Measurements from ENCODE around the gene CCL17.
A peak's percentile ranks its signal among the peaks of the same experiment; 100 is the strongest.

Gene CCL17

DNA sequence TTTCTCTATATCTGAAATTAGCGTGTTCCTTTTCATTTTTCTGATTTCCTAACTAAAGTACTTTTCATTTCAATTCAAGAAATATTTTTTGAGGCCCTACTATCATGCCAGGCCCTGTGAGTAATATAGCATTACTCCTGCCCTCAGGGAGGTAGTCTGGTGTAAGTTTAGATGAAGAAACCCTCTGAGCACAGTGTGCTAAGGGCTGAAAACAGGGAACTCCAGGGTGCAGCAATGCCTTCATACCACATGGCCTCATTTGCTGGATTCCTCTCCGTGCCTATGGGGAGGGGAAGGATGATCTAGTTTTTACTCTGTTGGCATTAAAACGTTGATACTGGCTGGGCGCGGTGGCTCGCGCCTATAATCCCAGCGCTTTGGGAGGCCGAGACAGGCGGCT lies 47.5 kb downstream of the CCL17 start:
- H3K9me3 ChIP-seq (ENCODE audit: control insufficient read depth, insufficient read depth, low read depth, low read length) = no peaks in the 10 kb centered on the region
- peaks cover 30 to 65% of the 10 kb centered on the region in 2 experiments for H3K36me3 ChIP-seq (ENCODE audit: control insufficient read depth in 2 of 2, insufficient read depth in 1 of 2, low read length in 2 of 2)
- POLR2A ChIA-PET = no interaction called here
- no peak overlapping the region for H3K4me3 ChIP-seq (ENCODE audit: low read depth, low read length)
- H3K4me1 ChIP-seq (ENCODE audit: control insufficient read depth, insufficient read depth, low read length) = no peaks in the 10 kb centered on the region
- H3K27ac ChIP-seq (ENCODE audit: extremely low read depth, low read depth, low read length) = no peak overlapping the region
- CTCF ChIA-PET = interaction anchor here (0.9 to 1.1 kb wide), 3 partner anchors 10 to 71 kb away, joined by 3 to 5 read pairs (median 4); partner anchors contain the start of gene POLR2C
- no peak for TF ChIP-seq ZNF184 (tag by site-specific recombination; IDR thresholded peaks at IDR 0.05)
- TF ChIP-seq ZNF138 (tag by site-specific recombination; IDR thresholded peaks at IDR 0.05; ENCODE audit: borderline replicate concordance) = no peak
- TF ChIP-seq TCF7L2 (IDR thresholded peaks at IDR 0.05; ENCODE audit: borderline replicate concordance, low read depth, low read length) = no peak

DNA sequence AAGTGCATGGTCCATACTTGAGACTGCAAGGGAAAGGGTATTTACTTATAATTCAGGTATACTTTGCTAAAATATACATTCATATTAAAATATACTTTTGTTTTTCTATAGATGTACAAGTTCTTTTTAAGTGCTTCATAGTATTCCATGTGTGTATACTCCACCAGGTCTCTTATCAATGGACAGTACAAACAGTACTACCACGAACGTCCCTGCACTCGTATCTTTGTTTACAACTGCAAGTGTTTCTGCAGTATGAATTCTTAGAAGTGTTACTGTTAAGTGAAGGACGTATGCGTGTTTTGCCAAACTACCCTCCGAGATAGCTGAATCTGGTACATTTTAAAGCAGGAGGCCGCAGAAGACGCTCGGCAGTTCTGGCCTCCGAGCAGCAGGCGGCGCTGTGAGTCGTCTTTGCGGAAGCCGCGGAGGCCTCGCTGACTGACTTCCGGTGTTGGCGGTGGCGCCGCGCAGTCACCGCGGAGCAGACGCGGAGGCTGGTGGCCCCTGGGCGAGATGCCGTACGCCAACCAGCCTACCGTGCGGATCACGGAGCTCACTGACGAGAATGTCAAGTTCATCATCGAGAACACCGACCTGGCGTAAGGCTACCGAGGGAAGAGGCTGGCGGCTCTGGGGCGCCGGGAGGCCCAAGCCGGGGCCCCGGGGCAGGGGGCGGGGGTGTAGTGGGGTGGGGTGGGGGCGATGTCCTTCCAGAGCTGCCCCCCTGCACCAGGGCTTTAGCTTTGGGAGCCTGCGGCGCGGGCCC lies 57.8 kb downstream of the CCL17 start, which contains the start of gene POLR2C:
POLR2C (plus strand) TSS at position 471 of the 769 bp plus-strand sequence; CDS start at position 517, 46 bp downstream.
- POLR2A ChIA-PET = interaction anchor here (0.5 to 3.7 kb wide), 19 partner anchors 10 to 276 kb away, joined by 3 to 40 read pairs (median 3); partner anchors contain the start of genes CIAPIN1, COQ9, PSME3IP1 and RSPRY1
- Histone ChIP-seq H3K4me1 (ENCODE audit: control insufficient read depth, insufficient read depth, low read length) (no peaks in the 10 kb centered on the region; the same call in 1 of the 2 replicates), H3K36me3 (ENCODE audit: control insufficient read depth in 2 of 2, insufficient read depth in 1 of 2, low read length in 2 of 2) (peaks cover 22 to 87% of the 10 kb centered on the region in 2 experiments), H3K4me3 (ENCODE audit: low read depth, low read length) (peak within 1 kb of the TSS; percentile 83), H3K9me3 (ENCODE audit: control insufficient read depth, insufficient read depth, low read depth, low read length) (no peaks in the 10 kb centered on the region), H3K27ac (ENCODE audit: extremely low read depth, low read depth, low read length) (peak within 1 kb of the TSS; percentile 45)
- CTCF ChIA-PET = interaction anchor here (0.5 to 2.9 kb wide), 23 partner anchors 11 to 1135 kb away, joined by 3 to 24 read pairs (median 4); partner anchors contain the start of genes COQ9 and DOK4
- peak; percentile 46; the same call in 1 of the 2 replicates for TF ChIP-seq ZNF10 (tag by site-specific recombination; IDR thresholded peaks at IDR 0.05)
- TF ChIP-seq ZEB2 (tag by site-specific recombination; IDR thresholded peaks at IDR 0.05) = 0 out of 2 replicates have a peak, but pooled peaks have one; percentile 49
- peak; percentile 56 for TF ChIP-seq ZBTB17 (tag by site-specific recombination; IDR thresholded peaks at IDR 0.05)
- peak; percentile 87 for TF ChIP-seq ZNF561 (tag by site-specific recombination; IDR thresholded peaks at IDR 0.05; ENCODE audit: borderline replicate concordance)
- peak; percentile 27; the same call in 1 of the 2 replicates for TF ChIP-seq YY1 (tag by site-specific recombination; IDR thresholded peaks at IDR 0.05)
- peak; percentile 32; the same call in 1 of the 2 replicates for TF ChIP-seq ZNF239 (tag by site-specific recombination; IDR thresholded peaks at IDR 0.05)
- peak; percentile 76 for TF ChIP-seq YY2 (tag by site-specific recombination; IDR thresholded peaks at IDR 0.05)
- no peak for TF ChIP-seq TCF7L2 (IDR thresholded peaks at IDR 0.05; ENCODE audit: borderline replicate concordance, low read depth, low read length)
- TF ChIP-seq ZNF76 (tag by site-specific recombination; IDR thresholded peaks at IDR 0.05; ENCODE audit: borderline replicate concordance, low read depth) = peak; percentile 60; the same call in 1 of the 2 replicates
- 0 out of 2 replicates have a peak, but pooled peaks have one; percentile 45 for TF ChIP-seq ZNF2 (tag by site-specific recombination; IDR thresholded peaks at IDR 0.05)
- TF ChIP-seq, protein P1, sequence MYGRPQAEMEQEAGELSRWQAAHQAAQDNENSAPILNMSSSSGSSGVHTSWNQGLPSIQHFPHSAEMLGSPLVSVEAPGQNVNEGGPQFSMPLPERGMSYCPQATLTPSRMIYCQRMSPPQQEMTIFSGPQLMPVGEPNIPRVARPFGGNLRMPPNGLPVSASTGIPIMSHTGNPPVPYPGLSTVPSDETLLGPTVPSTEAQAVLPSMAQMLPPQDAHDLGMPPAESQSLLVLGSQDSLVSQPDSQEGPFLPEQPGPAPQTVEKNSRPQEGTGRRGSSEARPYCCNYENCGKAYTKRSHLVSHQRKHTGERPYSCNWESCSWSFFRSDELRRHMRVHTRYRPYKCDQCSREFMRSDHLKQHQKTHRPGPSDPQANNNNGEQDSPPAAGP (tag by site-specific recombination; IDR thresholded peaks at IDR 0.05) = peak; percentile 68
- no peak for TF ChIP-seq ZNF274 (IDR thresholded peaks at IDR 0.05; ENCODE audit: low read length)
- no peak for TF ChIP-seq ZNF274 (tag by site-specific recombination; IDR thresholded peaks at IDR 0.05; ENCODE audit: borderline replicate concordance)
- TF ChIP-seq ZFP37 (tag by site-specific recombination; IDR thresholded peaks at IDR 0.05) = no peak
- no peak for TF ChIP-seq ZNF571 (tag by site-specific recombination; IDR thresholded peaks at IDR 0.05)
- TF ChIP-seq ZSCAN30 (tag by site-specific recombination; IDR thresholded peaks at IDR 0.05) = peak; percentile 69
- TF ChIP-seq, protein P2, sequence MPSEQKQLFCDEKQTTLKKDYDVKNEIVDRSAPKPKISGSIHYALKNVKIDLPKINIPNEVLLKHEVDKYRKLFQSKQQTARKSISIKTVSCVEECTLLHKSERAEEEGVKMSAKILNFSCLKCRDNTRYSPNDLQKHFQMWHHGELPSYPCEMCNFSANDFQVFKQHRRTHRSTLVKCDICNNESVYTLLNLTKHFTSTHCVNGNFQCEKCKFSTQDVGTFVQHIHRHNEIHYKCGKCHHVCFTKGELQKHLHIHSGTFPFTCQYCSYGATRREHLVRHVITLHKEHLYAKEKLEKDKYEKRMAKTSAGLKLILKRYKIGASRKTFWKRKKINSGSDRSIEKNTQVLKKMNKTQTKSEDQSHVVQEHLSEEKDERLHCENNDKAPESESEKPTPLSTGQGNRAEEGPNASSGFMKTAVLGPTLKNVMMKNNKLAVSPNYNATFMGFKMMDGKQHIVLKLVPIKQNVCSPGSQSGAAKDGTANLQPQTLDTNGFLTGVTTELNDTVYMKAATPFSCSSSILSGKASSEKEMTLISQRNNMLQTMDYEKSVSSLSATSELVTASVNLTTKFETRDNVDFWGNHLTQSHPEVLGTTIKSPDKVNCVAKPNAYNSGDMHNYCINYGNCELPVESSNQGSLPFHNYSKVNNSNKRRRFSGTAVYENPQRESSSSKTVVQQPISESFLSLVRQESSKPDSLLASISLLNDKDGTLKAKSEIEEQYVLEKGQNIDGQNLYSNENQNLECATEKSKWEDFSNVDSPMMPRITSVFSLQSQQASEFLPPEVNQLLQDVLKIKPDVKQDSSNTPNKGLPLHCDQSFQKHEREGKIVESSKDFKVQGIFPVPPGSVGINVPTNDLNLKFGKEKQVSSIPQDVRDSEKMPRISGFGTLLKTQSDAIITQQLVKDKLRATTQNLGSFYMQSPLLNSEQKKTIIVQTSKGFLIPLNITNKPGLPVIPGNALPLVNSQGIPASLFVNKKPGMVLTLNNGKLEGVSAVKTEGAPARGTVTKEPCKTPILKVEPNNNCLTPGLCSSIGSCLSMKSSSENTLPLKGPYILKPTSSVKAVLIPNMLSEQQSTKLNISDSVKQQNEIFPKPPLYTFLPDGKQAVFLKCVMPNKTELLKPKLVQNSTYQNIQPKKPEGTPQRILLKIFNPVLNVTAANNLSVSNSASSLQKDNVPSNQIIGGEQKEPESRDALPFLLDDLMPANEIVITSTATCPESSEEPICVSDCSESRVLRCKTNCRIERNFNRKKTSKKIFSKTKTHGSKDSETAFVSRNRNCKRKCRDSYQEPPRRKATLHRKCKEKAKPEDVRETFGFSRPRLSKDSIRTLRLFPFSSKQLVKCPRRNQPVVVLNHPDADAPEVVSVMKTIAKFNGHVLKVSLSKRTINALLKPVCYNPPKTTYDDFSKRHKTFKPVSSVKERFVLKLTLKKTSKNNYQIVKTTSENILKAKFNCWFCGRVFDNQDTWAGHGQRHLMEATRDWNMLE (tag by site-specific recombination; conservative IDR thresholded peaks at IDR 0.05; ENCODE audit: low read depth) = peak; percentile 87
- no peak for TF ChIP-seq ZSCAN23 (tag by site-specific recombination; IDR thresholded peaks at IDR 0.05)
- no peak for TF ChIP-seq ZNF248 (tag by site-specific recombination; IDR thresholded peaks at IDR 0.05)
- TF ChIP-seq ZNF394 (tag by site-specific recombination; IDR thresholded peaks at IDR 0.05; ENCODE audit: borderline replicate concordance) = 0 out of 2 replicates have a peak, but pooled peaks have one; percentile 31
- peak; percentile 73 for TF ChIP-seq SP2 (tag by site-specific recombination; IDR thresholded peaks at IDR 0.05)
- no peak for TF ChIP-seq PRDM1 (tag by site-specific recombination; IDR thresholded peaks at IDR 0.05)
- TF ChIP-seq ZNF37A (tag by site-specific recombination; IDR thresholded peaks at IDR 0.05) = no peak
